K562 (cell line): Measurements from ENCODE around the gene MKNK2. TPM values are rescaled to one million over a fixed set of nuclear protein-coding genes. Genes with fewer than 3 reads are reported as not detected.

Experiments
- BRD4 ChIP-seq: fragments of 200-600 bp; sonication (generic); IDR thresholded peaks from 2 replicates; pipeline ENCODE4 v1.6.1; 2017; ENCODE audit warnings: inconsistent platforms
- CREB3 ChIP-seq: fragments of 450-650 bp; conservative IDR thresholded peaks from 2 replicates; pipeline ENCODE4 v1.6.1; 2016; ENCODE audit warnings: missing genetic modification characterization, low read depth, mild to moderate bottlenecking, missing compliant biosample characterization, moderate library complexity
- DACH1 ChIP-seq: fragments of 450-650 bp; IDR thresholded peaks from 2 replicates; pipeline ENCODE4 v1.6.1; 2018; ENCODE audit not compliant: partially characterized antibody
- FOS ChIP-seq: IDR thresholded peaks from 3 replicates; pipeline ENCODE4 v1.6.1; 2011; ENCODE audit not compliant: insufficient read length; ENCODE audit errors: extremely low read depth
- FUS ChIP-seq: fragments of 200-400 bp; formaldehyde crosslinking; optimal IDR thresholded peaks from 2 replicates; pipeline ENCODE3; 2017; ENCODE audit warnings: low read depth, low read length
- PHB2 ChIP-seq: fragments of 450-650 bp; IDR thresholded peaks from 2 replicates; pipeline ENCODE4 v1.6.1; 2017; ENCODE audit warnings: low read depth
- PPARD ChIP-seq: fragments of 250-450 bp; sonication (Bioruptor Pico); IDR thresholded peaks from 2 replicates; pipeline ENCODE4 v1.8.0; 2022; ENCODE audit warnings: inconsistent platforms, mild to moderate bottlenecking, moderate library complexity
- RBBP5 ChIP-seq: fragments of 200-600 bp; sonication (generic); IDR thresholded peaks from 2 replicates; pipeline ENCODE4 v1.6.1; 2012; ENCODE audit warnings: borderline replicate concordance, mild to moderate bottlenecking, low read length, control low read depth, inconsistent platforms; ENCODE audit not compliant: insufficient read depth, poor library complexity, severe bottlenecking
- RBM14 ChIP-seq: fragments of 200-400 bp; formaldehyde crosslinking; IDR thresholded peaks from 2 replicates; pipeline ENCODE4 v1.6.1; 2018; ENCODE audit warnings: low read depth, mild to moderate bottlenecking, low read length, moderate library complexity, borderline replicate concordance; ENCODE audit not compliant: insufficient read depth
- SP1 ChIP-seq: sonication (generic); formaldehyde crosslinking; IDR thresholded peaks from 2 replicates; pipeline ENCODE4 v1.8.1; 2022; ENCODE audit warnings: mild to moderate bottlenecking, missing genetic modification reagents
- SRSF7 ChIP-seq: fragments of 200-400 bp; formaldehyde crosslinking; optimal IDR thresholded peaks from 2 replicates; pipeline ENCODE3; 2017; ENCODE audit warnings: mild to moderate bottlenecking, low read depth, low read length
- WHSC1 ChIP-seq: IDR thresholded peaks from one replicate; pipeline ENCODE4 v1.6.1; 2012; ENCODE audit warnings: low read length, control low read depth, inconsistent platforms
- ZBTB2 ChIP-seq: fragments of 450-650 bp; IDR thresholded peaks from 2 replicates; pipeline ENCODE4 v1.6.1; 2016; ENCODE audit warnings: antibody characterized with exemption
- ZFX ChIP-seq: sonication (generic); formaldehyde crosslinking; IDR thresholded peaks from 2 replicates; pipeline ENCODE4 v1.8.0; 2022; ENCODE audit warnings: mild to moderate bottlenecking, missing genetic modification reagents, moderate library complexity
- ZNF217 ChIP-seq: sonication (generic); formaldehyde crosslinking; IDR thresholded peaks from 2 replicates; pipeline ENCODE4 v1.8.0; 2022; ENCODE audit warnings: mild to moderate bottlenecking, missing genetic modification reagents
- ZNF263 ChIP-seq: sonication (generic); formaldehyde crosslinking; IDR thresholded peaks from 2 replicates; pipeline ENCODE4 v1.8.0; 2022; ENCODE audit warnings: mild to moderate bottlenecking, missing genetic modification reagents, borderline replicate concordance
- ZNF280A ChIP-seq: fragments of 450-650 bp; IDR thresholded peaks from 2 replicates; pipeline ENCODE4 v1.6.1; 2018; ENCODE audit warnings: mild to moderate bottlenecking, low read depth; ENCODE audit not compliant: partially characterized antibody
- polyA plus RNA-seq, 8 experiments: library from polyadenylated mRNA; depleted of rRNA in 4 of 8; stranded (reverse) in 5 of 8; unstranded in 3 of 8; fragments of >200 nt; fragmentation: Nextera tagmentation in 2 of 8; fragmentation: Illumina TruSeq in 1 of 8; extraction: Ambion mirVana in 2 of 8; extraction: Trizol in 1 of 8; gene quantifications; 2 replicates each; pipeline versions ENCODE4 v1.2.1 to v1.2.3, GENCODE V29; 2011 to 2014; ENCODE audit warnings: inconsistent platforms in 1 of 8, missing spikeins in 1 of 8
- total RNA-seq, 7 experiments: library from RNA; depleted of rRNA in 6 of 7; stranded (reverse); fragments of >200 nt in 6 of 7; fragmentation: Illumina TruSeq in 2 of 7; extraction: Trizol in 2 of 7; gene quantifications; 2 replicates each; pipeline versions ENCODE4 v1.2.1 to v1.2.3, GENCODE V29; 2011 to 2021; ENCODE audit warnings: low replicate concordance in 1 of 7
- TF ChIP-seq, protein P1 (sequence below), 3 experiments: fragments of 200-800 bp in 1 of 3; fragments of 250-450 bp in 1 of 3; fragments of 450-650 bp in 1 of 3; sonication (Bioruptor Pico) in 1 of 3; sonication (Bioruptor generic) in 1 of 3; formaldehyde crosslinking in 1 of 3; IDR thresholded peaks; 2 replicates each; pipeline versions ENCODE4 v1.6.1 to v1.8.0; 2016 to 2022; ENCODE audit warnings: mild to moderate bottlenecking in 2 of 3, missing genetic modification characterization in 2 of 3, missing compliant biosample characterization in 1 of 3, moderate library complexity in 1 of 3
- TF ChIP-seq, protein P2 (sequence below): fragments of 450-650 bp; formaldehyde crosslinking; IDR thresholded peaks from 2 replicates; pipeline ENCODE4 v1.4.0; 2022; ENCODE audit warnings: mild to moderate bottlenecking, moderate library complexity

MKNK2 gene
- total and polyA plus RNA-seq, 9 of the 15 experiments (the other 6 are each of a cell fraction or from before 2014, with no cell fraction given): 5.1 to 191 (median 51.9) TPM

DNA sequence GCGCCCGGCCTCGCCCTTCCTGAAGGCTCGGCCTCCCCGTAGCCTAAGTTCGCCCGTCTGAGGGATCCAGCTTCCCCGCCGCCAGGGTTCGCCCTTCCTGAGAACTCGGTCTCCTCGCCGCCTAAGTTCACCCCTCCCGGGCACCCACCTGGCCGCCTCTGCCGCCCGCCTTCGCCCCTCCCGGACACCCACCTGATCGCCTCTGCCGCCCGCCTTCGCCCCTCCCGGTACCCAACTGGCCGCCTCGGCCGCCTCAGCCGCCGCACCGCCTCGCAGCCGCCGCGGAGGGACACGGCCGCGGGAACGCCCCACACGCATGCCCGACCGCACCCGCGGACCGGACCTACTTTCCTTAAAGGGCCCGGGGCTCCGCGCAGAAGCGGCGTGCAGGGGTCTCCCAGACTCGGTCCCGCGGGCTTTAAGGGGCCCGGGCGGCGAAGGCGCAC lies 45.0 kb upstream of the MKNK2 start, which contains the start of gene MOB3A (continued):
- no peak for TF ChIP-seq ZBTB2
- peak; percentile 48 for TF ChIP-seq FUS
- TF ChIP-seq, protein P1, sequence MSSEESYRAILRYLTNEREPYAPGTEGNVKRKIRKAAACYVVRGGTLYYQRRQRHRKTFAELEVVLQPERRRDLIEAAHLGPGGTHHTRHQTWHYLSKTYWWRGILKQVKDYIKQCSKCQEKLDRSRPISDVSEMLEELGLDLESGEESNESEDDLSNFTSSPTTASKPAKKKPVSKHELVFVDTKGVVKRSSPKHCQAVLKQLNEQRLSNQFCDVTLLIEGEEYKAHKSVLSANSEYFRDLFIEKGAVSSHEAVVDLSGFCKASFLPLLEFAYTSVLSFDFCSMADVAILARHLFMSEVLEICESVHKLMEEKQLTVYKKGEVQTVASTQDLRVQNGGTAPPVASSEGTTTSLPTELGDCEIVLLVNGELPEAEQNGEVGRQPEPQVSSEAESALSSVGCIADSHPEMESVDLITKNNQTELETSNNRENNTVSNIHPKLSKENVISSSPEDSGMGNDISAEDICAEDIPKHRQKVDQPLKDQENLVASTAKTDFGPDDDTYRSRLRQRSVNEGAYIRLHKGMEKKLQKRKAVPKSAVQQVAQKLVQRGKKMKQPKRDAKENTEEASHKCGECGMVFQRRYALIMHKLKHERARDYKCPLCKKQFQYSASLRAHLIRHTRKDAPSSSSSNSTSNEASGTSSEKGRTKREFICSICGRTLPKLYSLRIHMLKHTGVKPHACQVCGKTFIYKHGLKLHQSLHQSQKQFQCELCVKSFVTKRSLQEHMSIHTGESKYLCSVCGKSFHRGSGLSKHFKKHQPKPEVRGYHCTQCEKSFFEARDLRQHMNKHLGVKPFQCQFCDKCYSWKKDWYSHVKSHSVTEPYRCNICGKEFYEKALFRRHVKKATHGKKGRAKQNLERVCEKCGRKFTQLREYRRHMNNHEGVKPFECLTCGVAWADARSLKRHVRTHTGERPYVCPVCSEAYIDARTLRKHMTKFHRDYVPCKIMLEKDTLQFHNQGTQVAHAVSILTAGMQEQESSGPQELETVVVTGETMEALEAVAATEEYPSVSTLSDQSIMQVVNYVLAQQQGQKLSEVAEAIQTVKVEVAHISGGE (CRISPR knock-in tag; IDR thresholded peaks at IDR 0.05): 0 out of 6 replicates have a peak, but pooled peaks of 1 of the 3 experiments have one; percentile 17
- TF ChIP-seq WHSC1: no peak
- TF ChIP-seq, protein P2, sequence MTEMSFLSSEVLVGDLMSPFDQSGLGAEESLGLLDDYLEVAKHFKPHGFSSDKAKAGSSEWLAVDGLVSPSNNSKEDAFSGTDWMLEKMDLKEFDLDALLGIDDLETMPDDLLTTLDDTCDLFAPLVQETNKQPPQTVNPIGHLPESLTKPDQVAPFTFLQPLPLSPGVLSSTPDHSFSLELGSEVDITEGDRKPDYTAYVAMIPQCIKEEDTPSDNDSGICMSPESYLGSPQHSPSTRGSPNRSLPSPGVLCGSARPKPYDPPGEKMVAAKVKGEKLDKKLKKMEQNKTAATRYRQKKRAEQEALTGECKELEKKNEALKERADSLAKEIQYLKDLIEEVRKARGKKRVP (CRISPR knock-in tag): no peak
- TF ChIP-seq SRSF7: no peak
- TF ChIP-seq DACH1: peak; percentile 47
- TF ChIP-seq SP1: peak; percentile 96
- no peak for TF ChIP-seq PHB2
- no peak for TF ChIP-seq ZNF280A
- TF ChIP-seq PPARD (CRISPR knock-in tag): no peak
- no peak for TF ChIP-seq CREB3 (tag)
- TF ChIP-seq ZNF263: peak; percentile 80; the same call in 1 of the 2 replicates
- TF ChIP-seq RBM14: 0 out of 2 replicates have a peak, but pooled peaks have one; percentile 81
- no peak for TF ChIP-seq ZNF217 (CRISPR knock-in tag)
- peak; percentile 66; the same call in 1 of the 2 replicates for TF ChIP-seq BRD4
- TF ChIP-seq RBBP5: no peak
- no peak for TF ChIP-seq FOS
- peak; percentile 79 for TF ChIP-seq ZFX
